Spinal cord (tissue), 10 donors: Measurements from ENCODE around the gene METAP1D. TPM values are rescaled to one million over a fixed set of nuclear protein-coding genes. Genes with fewer than 3 reads are reported as not detected.
A peak's percentile ranks its signal among the peaks of the same experiment; 100 is the strongest.

Source experiments
- DNase-seq, 6 donors: peaks; one replicate each; pipeline versions ENCODE4 v3.0.0 to v3.0.0-alpha.2; 2013 to 2015; ENCODE audit warnings: low spot score in 6 of 6, low read depth in 4 of 6
- H3K27ac ChIP-seq: one replicate; pipeline ENCODE4 v1.5.1; 2013; ENCODE audit warnings: low read depth, low read length, control low read depth
- H3K27me3 ChIP-seq: one replicate; pipeline ENCODE4 v1.6.1; 2013; ENCODE audit warnings: low read length; ENCODE audit not compliant: control insufficient read depth, insufficient read depth
- H3K36me3 ChIP-seq: one replicate; pipeline ENCODE4 v1.6.1; 2013; ENCODE audit warnings: low read length; ENCODE audit not compliant: control insufficient read depth, insufficient read depth
- H3K4me1 ChIP-seq: one replicate; pipeline ENCODE4 v1.6.1; 2013; ENCODE audit warnings: low read length; ENCODE audit not compliant: control insufficient read depth, insufficient read depth
- H3K4me3 ChIP-seq: one replicate; pipeline ENCODE4 v1.5.1; 2013; ENCODE audit warnings: low read depth, low read length, control low read depth
- H3K9me3 ChIP-seq: one replicate; pipeline ENCODE4 v1.6.1; 2013; ENCODE audit warnings: low read length; ENCODE audit not compliant: control insufficient read depth, insufficient read depth
- WGBS: methylation state at CpG from one replicate; pipeline ENCODE4 v1.1.5; 2013; ENCODE audit warnings: missing lambda C conversion rate; ENCODE audit not compliant: insufficient coverage; 5-methylcytosine and 5-hydroxymethylcytosine counted together
- polyA plus RNA-seq, 2 donors: library from polyadenylated mRNA; unstranded; fragments of 120-200 nt; gene quantifications; one replicate each; pipeline ENCODE4 v1.2.1, GENCODE V29; 2013; ENCODE audit not compliant: insufficient read length in 2 of 2
- total RNA-seq, 2 donors: library from RNA; depleted of rRNA in 1 of 2; stranded (reverse); fragments of 120-200 nt in 1 of 2; fragments of >200 nt in 1 of 2; gene quantifications; one replicate each; pipeline versions ENCODE4 v1.2.3 to v1.2.4, GENCODE V29; 2013 to 2014
- donor health status: healthy.

Gene METAP1D
- total and polyA plus RNA-seq, 4 donors = 9.6 to 13.0 (median 10.3) TPM

- H3K9me3 ChIP-seq = no peaks in the 10 kb centered on the region
- no peaks in the 10 kb centered on the region for H3K4me1 ChIP-seq
- H3K27ac ChIP-seq = no peak overlapping the region
- no peaks in the 10 kb centered on the region for H3K27me3 ChIP-seq
- H3K36me3 ChIP-seq = no peaks in the 10 kb centered on the region
- DNase-seq = no peak
- no CpG with 5 or more reads among the region's 1 CpG for WGBS
- H3K4me3 ChIP-seq = no peak overlapping the region
Observed at GRCh38 chr2:172046080-172046678, 46.4 kb downstream of the METAP1D start.

- DNase-seq = no peak
- H3K9me3 ChIP-seq = no peaks in the 10 kb centered on the region
- no peak overlapping the region for H3K4me3 ChIP-seq
- H3K4me1 ChIP-seq = no peaks in the 10 kb centered on the region
- H3K36me3 ChIP-seq = no peaks in the 10 kb centered on the region
- 50% methylated on average over 3 of the region's 3 CpGs for WGBS
- H3K27ac ChIP-seq = no peak overlapping the region
- H3K27me3 ChIP-seq = no peaks in the 10 kb centered on the region
Observed at GRCh38 chr2:172046866-172047565, 47.3 kb downstream of the METAP1D start.

GRCh38 chr2:172047566-172048507 is 48.1 kb downstream of the METAP1D start:
- Histone ChIP-seq H3K27ac (no peak overlapping the region), H3K36me3 (no peaks in the 10 kb centered on the region), H3K9me3 (no peaks in the 10 kb centered on the region), H3K27me3 (no peaks in the 10 kb centered on the region), H3K4me3 (no peak overlapping the region), H3K4me1 (no peaks in the 10 kb centered on the region)
- DNase-seq = no peak
- 100% methylated on average over 4 of the region's 8 CpGs for WGBS

GRCh38 chr2:172048508-172049503 is 49.1 kb downstream of the METAP1D start:
- Histone ChIP-seq H3K36me3 (no peaks in the 10 kb centered on the region), H3K9me3 (no peaks in the 10 kb centered on the region), H3K4me1 (no peaks in the 10 kb centered on the region), H3K27me3 (no peaks in the 10 kb centered on the region), H3K27ac (no peak overlapping the region), H3K4me3 (no peak overlapping the region)
- WGBS = no CpG with 5 or more reads among the region's 6 CpGs
- DNase-seq = no peak

GRCh38 chr2:172049567-172050120 is 49.9 kb downstream of the METAP1D start:
- Histone ChIP-seq H3K4me3 (no peak overlapping the region), H3K36me3 (no peaks in the 10 kb centered on the region), H3K9me3 (no peaks in the 10 kb centered on the region), H3K27me3 (no peaks in the 10 kb centered on the region), H3K27ac (no peak overlapping the region), H3K4me1 (no peaks in the 10 kb centered on the region)
- no peak for DNase-seq
- no CpG with 5 or more reads among the region's 2 CpGs for WGBS

GRCh38 chr2:172050479-172051125 is 50.8 kb downstream of the METAP1D start:
- no peaks in the 10 kb centered on the region for H3K36me3 ChIP-seq
- no peak for DNase-seq
- no peak overlapping the region for H3K27ac ChIP-seq
- H3K4me3 ChIP-seq = no peak overlapping the region
- H3K27me3 ChIP-seq = no peaks in the 10 kb centered on the region
- no peaks in the 10 kb centered on the region for H3K9me3 ChIP-seq
- H3K4me1 ChIP-seq = no peaks in the 10 kb centered on the region
- no CpG with 5 or more reads among the region's 1 CpG for WGBS

GRCh38 chr2:172052000-172052983 is 52.5 kb downstream of the METAP1D start:
- 0% methylated on average over 1 of the region's 4 CpGs for whole genome bisulfite sequencing
- Histone ChIP-seq H3K27me3 (no peaks in the 10 kb centered on the region), H3K4me3 (no peak overlapping the region), H3K9me3 (no peaks in the 10 kb centered on the region), H3K27ac (no peak overlapping the region), H3K36me3 (no peaks in the 10 kb centered on the region), H3K4me1 (no peaks in the 10 kb centered on the region)
- peak in 2 of 6 donors; percentile 14 to 46 for DNase-seq

- Histone ChIP-seq H3K27me3 (no peaks in the 10 kb centered on the region), H3K36me3 (no peaks in the 10 kb centered on the region)
- WGBS = no CpG with 5 or more reads among the region's 1 CpG
Observed at GRCh38 chr2:172053486-172053885, 53.7 kb downstream of the METAP1D start.

More at GRCh38 chr2:172053486-172053885, 53.7 kb downstream of the METAP1D start:
- Histone ChIP-seq H3K4me3 (no peak overlapping the region), H3K27ac (no peak overlapping the region), H3K9me3 (no peaks in the 10 kb centered on the region), H3K4me1 (no peaks in the 10 kb centered on the region)
- no peak for DNase-seq
